ENCODE results near the gene LCA5.
"Not testable (repeated sequence)": the region's sequence is repeated elsewhere in the genome, so short reads cannot be mapped to it uniquely, and the experiment has no call there.

LCA5 gene

GRCh38 chr6:79536954-79537747 is at the start of gene LCA5:
TSS of gene LCA5 (minus strand) at chr6:79537430. CDS start at chr6:79518894, 18,536 bp downstream.
- DNase-seq = peak; percentile 94

GRCh38 chr6:79586548-79586947 is 49.3 kb upstream of the LCA5 start:
- DNase-seq = peak; percentile 17

GRCh38 chr6:79584332-79584731 is 47.1 kb upstream of the LCA5 start:
- DNase-seq = no peak

- not testable (repeated sequence) for DNase-seq
Measured at GRCh38 chr6:79577926-79578325, 40.7 kb upstream of the LCA5 start.

GRCh38 chr6:79574630-79575225 is 37.5 kb upstream of the LCA5 start:
- DNase-seq = no peak

- no peak for DNase-seq
Measured at GRCh38 chr6:79574174-79574573, 36.9 kb upstream of the LCA5 start.

- no peak for DNase-seq
Measured at GRCh38 chr6:79571030-79571367, 33.8 kb upstream of the LCA5 start.

GRCh38 chr6:79570129-79571029 is 33.1 kb upstream of the LCA5 start:
- peak; percentile 53 for DNase-seq

- DNase-seq = no peak
Measured at GRCh38 chr6:79568996-79569395, 31.8 kb upstream of the LCA5 start.

- no peak for DNase-seq
Measured at GRCh38 chr6:79564636-79565035, 27.4 kb upstream of the LCA5 start.

GRCh38 chr6:79559706-79560105 is 22.5 kb upstream of the LCA5 start:
- DNase-seq = no peak

- no peak for DNase-seq
Measured at GRCh38 chr6:79557673-79558467, 20.6 kb upstream of the LCA5 start.

GRCh38 chr6:79554305-79554704 is 17.1 kb upstream of the LCA5 start:
- no peak for DNase-seq

- no peak for DNase-seq
Measured at GRCh38 chr6:79551401-79551800, 14.2 kb upstream of the LCA5 start.

GRCh38 chr6:79548304-79548703 is 11.1 kb upstream of the LCA5 start:
- DNase-seq = peak; percentile 3

GRCh38 chr6:79546186-79546585 is 9.0 kb upstream of the LCA5 start:
- DNase-seq = no peak

- DNase-seq = peak; percentile 90
Measured at GRCh38 chr6:79544939-79545450, 7.8 kb upstream of the LCA5 start.

GRCh38 chr6:79544299-79544927 is 7.2 kb upstream of the LCA5 start:
- DNase-seq = no peak

- no peak for DNase-seq
Measured at GRCh38 chr6:79543886-79544285, 6.7 kb upstream of the LCA5 start.

- no peak for DNase-seq
Measured at GRCh38 chr6:79543411-79543810, 6.2 kb upstream of the LCA5 start.

- DNase-seq = no peak
Measured at GRCh38 chr6:79538106-79538971, 1.1 kb upstream of the LCA5 start.
